ENCODE data around the gene NEK6. TPM values are rescaled to one million over a fixed set of nuclear protein-coding genes. Genes with fewer than 3 reads are reported as not detected.

Gene NEK6
- total RNA-seq, 1 donor from 2014 or later = 14.7 TPM

DNA sequence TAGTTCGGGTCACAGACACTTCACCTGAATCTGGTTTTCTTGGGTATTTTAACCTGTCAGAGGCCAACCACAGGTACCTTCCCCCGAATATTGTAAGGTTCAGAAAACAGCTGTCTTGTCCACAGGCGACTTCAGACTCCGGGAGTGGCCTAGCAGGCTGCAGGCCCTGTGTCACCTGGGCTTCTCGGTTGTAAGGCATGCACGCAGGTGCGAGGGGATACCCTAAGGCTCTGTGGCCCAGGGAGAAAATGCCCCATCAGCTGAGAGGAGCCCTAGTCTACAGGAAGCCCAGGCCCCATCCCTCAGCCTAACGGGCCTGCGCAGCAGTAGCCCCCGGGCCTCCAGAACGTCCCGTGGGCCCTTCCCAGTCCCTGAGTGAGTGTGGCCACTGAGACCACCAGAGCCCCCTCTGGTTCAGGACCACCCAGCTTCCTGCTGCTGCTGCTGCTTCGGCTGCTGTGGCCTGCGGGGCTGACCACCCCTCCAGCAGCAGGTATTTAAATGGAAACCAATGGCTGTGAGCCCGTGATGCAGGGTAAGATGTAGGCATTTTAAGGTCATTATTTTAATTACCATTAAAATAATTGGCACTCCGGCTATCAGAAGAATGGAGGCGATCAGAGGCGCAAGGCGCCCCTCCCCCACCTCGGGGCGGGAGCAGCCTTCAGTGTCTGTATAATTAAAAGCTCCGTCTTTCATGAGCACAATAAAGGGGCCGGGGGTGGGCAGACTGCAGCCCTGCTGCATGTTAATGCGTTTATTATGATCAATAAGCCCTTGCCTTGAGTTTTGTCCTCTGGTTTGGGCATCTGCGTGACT lies 92.1 kb downstream of the NEK6 start:
- Histone ChIP-seq H3K36me3 (ENCODE audit: control insufficient read depth, insufficient read depth, low read length) (peaks cover 27% of the 10 kb centered on the region), H3K27me3 (ENCODE audit: control insufficient read depth, insufficient read depth, low read length) (no peaks in the 10 kb centered on the region)

GRCh38 chr9:124350494-124351263 lies 92.9 kb downstream of the NEK6 start:
- TF ChIP-seq, protein P1, sequence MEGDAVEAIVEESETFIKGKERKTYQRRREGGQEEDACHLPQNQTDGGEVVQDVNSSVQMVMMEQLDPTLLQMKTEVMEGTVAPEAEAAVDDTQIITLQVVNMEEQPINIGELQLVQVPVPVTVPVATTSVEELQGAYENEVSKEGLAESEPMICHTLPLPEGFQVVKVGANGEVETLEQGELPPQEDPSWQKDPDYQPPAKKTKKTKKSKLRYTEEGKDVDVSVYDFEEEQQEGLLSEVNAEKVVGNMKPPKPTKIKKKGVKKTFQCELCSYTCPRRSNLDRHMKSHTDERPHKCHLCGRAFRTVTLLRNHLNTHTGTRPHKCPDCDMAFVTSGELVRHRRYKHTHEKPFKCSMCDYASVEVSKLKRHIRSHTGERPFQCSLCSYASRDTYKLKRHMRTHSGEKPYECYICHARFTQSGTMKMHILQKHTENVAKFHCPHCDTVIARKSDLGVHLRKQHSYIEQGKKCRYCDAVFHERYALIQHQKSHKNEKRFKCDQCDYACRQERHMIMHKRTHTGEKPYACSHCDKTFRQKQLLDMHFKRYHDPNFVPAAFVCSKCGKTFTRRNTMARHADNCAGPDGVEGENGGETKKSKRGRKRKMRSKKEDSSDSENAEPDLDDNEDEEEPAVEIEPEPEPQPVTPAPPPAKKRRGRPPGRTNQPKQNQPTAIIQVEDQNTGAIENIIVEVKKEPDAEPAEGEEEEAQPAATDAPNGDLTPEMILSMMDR (IDR thresholded peaks at IDR 0.05; ENCODE audit: insufficient read depth, low read length, severe bottlenecking) = no peak
- Histone ChIP-seq H3K27me3 (ENCODE audit: control insufficient read depth, insufficient read depth, low read length) (no peaks in the 10 kb centered on the region), H3K36me3 (ENCODE audit: control insufficient read depth, insufficient read depth, low read length) (peaks cover 32% of the 10 kb centered on the region), H3K4me3 (ENCODE audit: low read depth, low read length) (no peak overlapping the region)
- FAIRE-seq (no peak), DNase-seq (ENCODE audit: low read depth) (no peak)

More for the DNA sequence above, 92.1 kb downstream of the NEK6 start:
- no peak for FAIRE-seq
- DNase-seq (ENCODE audit: low read depth) = no peak
- H3K4me3 ChIP-seq (ENCODE audit: low read depth, low read length) = no peak overlapping the region
- TF ChIP-seq, protein P1 (IDR thresholded peaks at IDR 0.05; ENCODE audit: insufficient read depth, low read length, severe bottlenecking) = no peak

- TF ChIP-seq, protein P1 (IDR thresholded peaks at IDR 0.05; ENCODE audit: insufficient read depth, low read length, severe bottlenecking) = no peak
- FAIRE-seq (peak; percentile 60), DNase-seq (ENCODE audit: low read depth) (no peak)
- H3K27me3 ChIP-seq (ENCODE audit: control insufficient read depth, insufficient read depth, low read length) = no peaks in the 10 kb centered on the region
- peaks cover 37% of the 10 kb centered on the region for H3K36me3 ChIP-seq (ENCODE audit: control insufficient read depth, insufficient read depth, low read length)
- H3K4me3 ChIP-seq (ENCODE audit: low read depth, low read length) = no peak overlapping the region
These were observed 94.1 kb downstream of the NEK6 start for GRCh38 chr9:124351672-124352468.

- FAIRE-seq = no peak
These were observed 94.9 kb downstream of the NEK6 start for GRCh38 chr9:124352616-124353015.

GRCh38 chr9:124353166-124353768 lies 95.5 kb downstream of the NEK6 start:
- Histone ChIP-seq H3K4me3 (ENCODE audit: low read depth, low read length) (no peak overlapping the region), H3K27me3 (ENCODE audit: control insufficient read depth, insufficient read depth, low read length) (no peaks in the 10 kb centered on the region), H3K36me3 (ENCODE audit: control insufficient read depth, insufficient read depth, low read length) (peaks cover 37% of the 10 kb centered on the region)
- FAIRE-seq (peak; percentile 75), DNase-seq (ENCODE audit: low read depth) (no peak)
- TF ChIP-seq, protein P1 (IDR thresholded peaks at IDR 0.05; ENCODE audit: insufficient read depth, low read length, severe bottlenecking) = no peak

More at GRCh38 chr9:124352616-124353015, 94.9 kb downstream of the NEK6 start:
- Histone ChIP-seq H3K36me3 (ENCODE audit: control insufficient read depth, insufficient read depth, low read length) (peaks cover 37% of the 10 kb centered on the region), H3K27me3 (ENCODE audit: control insufficient read depth, insufficient read depth, low read length) (no peaks in the 10 kb centered on the region), H3K4me3 (ENCODE audit: low read depth, low read length) (no peak overlapping the region)
- TF ChIP-seq, protein P1 (IDR thresholded peaks at IDR 0.05; ENCODE audit: insufficient read depth, low read length, severe bottlenecking) = no peak
- DNase-seq (ENCODE audit: low read depth) = no peak
